Measurements from ENCODE around the gene BACE2.

- no peak for TF ChIP-seq CTCF (IDR thresholded peaks at IDR 0.05)
- no peak for TF ChIP-seq POLR2A (IDR thresholded peaks at IDR 0.05)
Measured at GRCh38 chr21:41189150-41189745, 21.3 kb downstream of the BACE2 start.

Measured in right lobe of liver (tissue), 4 donors.